T-helper 2 cell (primary cell): ENCODE data around the gene LRRC2.
"Not testable (repeated sequence)": the region's sequence is repeated elsewhere in the genome, so short reads cannot be mapped to it uniquely, and the experiment has no call there.

Experiments used
- DNase-seq, 5 experiments: peaks; one replicate each; pipeline versions ENCODE4 v3.0.0 to v3.0.0-alpha.2; 2012 to 2022

LRRC2 gene

DNA sequence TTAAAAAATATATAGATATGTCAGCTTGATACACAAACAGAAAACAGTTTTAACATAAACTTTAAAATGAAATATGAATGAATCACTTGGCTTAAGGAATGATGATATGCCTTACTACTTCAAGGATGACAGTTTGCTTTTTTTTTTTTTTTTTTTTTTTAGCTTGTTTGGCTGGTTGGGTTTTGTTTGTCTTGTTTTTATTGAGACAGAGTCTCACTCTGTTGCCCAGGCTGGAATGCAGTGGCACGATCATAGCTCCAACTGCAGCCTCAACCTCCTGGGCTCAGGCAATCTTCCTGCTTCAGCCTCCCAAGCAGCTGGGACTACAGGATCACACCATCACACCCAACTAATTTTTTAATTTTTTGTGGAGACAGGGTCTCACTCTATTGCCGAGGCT lies 14.5 kb downstream of the LRRC2 start:
- no peak for DNase-seq

DNA sequence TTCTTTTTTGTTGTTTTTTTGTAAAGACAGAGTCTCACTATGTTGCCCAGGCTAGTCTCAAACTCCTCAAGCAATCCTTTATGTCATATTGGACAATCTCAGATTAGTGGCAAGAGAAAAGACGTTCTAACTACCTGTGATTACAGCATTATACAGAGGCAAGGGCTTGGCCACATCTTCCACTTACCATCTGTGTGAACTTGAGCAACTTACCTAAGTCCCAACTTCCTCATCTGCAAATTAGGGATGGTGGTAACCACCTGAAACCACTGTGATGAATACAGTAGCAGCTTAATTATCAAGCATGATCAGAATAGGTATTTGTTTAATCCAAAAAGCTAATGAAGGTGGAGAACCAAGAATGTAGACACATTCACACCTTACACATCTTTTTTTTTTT lies 16.1 kb downstream of the LRRC2 start:
- DNase-seq = no peak

DNA sequence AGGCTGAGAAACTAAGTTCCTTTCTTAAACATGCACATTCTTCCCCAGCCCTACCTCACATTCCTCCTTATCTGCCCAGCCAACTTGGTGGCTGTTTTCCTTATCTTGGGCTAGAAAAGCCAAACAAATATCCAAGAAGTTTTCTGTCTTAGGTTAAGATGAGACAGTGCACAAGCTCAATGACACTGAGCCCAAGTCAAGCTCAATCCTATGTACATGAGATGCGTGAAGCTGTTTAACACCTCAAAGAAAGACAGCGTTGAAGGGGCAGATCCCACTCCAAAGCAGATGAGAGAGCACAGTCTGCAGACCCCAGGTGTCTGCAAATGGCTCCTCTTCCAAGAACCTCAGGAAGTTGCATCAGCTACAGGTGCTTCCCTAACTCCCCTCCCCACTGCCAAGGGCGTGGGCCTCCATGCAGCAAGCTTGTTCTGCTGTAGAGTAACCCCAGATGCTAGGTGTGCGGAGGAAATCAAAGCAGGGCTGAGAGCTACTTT lies 16.6 kb downstream of the LRRC2 start:
- DNase-seq = no peak

GRCh38 chr3:46548611-46549010 lies 17.5 kb downstream of the LRRC2 start:
- DNase-seq = not testable (repeated sequence)

- DNase-seq = no peak
Measured at GRCh38 chr3:46546896-46547440, 19.1 kb downstream of the LRRC2 start.

- peak in 1 of 5 experiments; percentile 22 for DNase-seq
Measured at GRCh38 chr3:46545818-46546630, 20.1 kb downstream of the LRRC2 start.

- DNase-seq = no peak
Measured at GRCh38 chr3:46544771-46545503, 21.2 kb downstream of the LRRC2 start.

DNA sequence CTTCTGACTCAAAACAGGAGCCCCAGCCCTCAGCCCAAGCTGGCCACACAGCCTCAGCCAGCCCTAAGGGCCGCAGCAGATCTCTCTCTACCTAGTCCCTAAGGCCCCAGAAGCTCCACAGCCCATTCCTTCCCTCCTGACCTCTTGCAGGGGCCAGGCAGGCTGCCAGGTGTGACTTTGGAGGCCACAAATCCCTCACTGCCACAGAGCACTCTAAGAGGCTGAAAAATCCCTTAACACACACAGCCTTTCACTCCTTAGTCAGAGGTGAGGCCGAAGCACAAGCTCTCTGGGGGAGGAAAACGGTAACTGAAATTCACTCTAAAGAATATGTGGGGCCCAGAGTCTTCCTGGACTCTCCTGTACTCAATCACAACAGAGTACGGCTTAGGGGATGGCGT lies 23.3 kb downstream of the LRRC2 start:
- DNase-seq = no peak

GRCh38 chr3:46542344-46542743 lies 23.8 kb downstream of the LRRC2 start:
- no peak for DNase-seq

GRCh38 chr3:46541835-46542234 lies 24.3 kb downstream of the LRRC2 start:
- no peak for DNase-seq

GRCh38 chr3:46540550-46540949 lies 25.6 kb downstream of the LRRC2 start:
- no peak for DNase-seq

- no peak for DNase-seq
Measured at GRCh38 chr3:46539443-46540005, 26.6 kb downstream of the LRRC2 start.

GRCh38 chr3:46538803-46539442 lies 27.2 kb downstream of the LRRC2 start:
- DNase-seq = peak; percentile 38 to 95 (median 71)

GRCh38 chr3:46538425-46538802 lies 27.7 kb downstream of the LRRC2 start:
- DNase-seq = not testable (repeated sequence)

GRCh38 chr3:46537779-46538178 lies 28.3 kb downstream of the LRRC2 start:
- DNase-seq = no peak

DNA sequence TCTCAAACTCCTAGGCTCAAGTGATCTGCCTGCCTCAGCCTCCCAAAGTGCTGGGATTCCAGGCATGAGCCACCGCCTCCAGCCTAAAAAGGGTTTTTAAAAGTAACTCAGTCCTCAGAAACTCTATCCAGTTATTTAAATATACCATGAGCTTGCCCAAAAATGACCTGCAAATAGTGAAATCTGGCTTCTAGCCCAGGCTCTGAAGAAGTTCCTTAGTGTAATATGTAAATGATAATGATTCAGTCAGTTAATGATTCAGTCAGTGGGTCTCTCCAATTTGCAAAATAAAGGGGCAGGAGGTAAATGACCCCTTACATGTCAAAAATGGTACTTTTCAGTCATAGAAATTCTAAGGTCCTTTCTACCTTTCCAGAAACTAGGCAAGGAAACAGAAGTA lies 28.8 kb downstream of the LRRC2 start:
- DNase-seq = no peak

GRCh38 chr3:46536758-46537157 lies 29.3 kb downstream of the LRRC2 start:
- no peak for DNase-seq

DNA sequence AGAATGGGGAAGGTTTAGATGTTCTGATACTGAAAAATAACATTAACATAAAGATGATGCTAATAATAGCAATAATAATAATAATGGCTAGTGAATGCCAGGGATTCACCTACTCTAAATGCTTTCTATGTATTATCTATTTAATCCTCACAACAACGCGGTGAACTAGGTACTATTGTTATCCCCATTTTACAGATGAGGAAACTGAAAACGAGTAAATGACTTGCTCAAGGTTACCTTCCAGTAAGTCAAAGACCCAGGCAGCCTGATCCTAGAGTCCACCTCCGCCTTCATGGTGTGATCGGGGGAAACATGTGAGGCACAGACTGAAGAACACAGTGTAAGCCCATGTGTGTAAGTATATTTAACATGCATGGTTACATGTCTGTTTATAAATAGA lies 30.4 kb downstream of the LRRC2 start:
- DNase-seq = no peak

DNA sequence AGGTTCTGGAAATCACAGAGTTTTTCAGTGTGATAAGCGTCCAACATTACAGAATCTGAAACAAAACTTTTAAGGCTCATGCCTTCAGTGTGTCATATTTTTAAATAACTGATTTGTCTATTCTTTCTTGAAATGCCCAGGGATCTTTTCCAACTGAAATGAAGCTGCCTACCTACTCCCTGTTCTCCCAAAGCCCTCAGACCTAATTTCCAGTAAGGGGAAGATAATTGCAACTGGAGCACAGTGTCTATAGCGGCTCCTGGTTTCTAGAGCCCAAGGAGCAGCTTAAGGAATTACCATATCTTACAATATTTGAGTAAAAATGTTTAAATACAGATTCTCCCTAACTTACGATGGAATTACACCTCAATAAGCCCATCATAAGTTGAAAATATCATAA lies 33.0 kb downstream of the LRRC2 start:
- DNase-seq = no peak

DNA sequence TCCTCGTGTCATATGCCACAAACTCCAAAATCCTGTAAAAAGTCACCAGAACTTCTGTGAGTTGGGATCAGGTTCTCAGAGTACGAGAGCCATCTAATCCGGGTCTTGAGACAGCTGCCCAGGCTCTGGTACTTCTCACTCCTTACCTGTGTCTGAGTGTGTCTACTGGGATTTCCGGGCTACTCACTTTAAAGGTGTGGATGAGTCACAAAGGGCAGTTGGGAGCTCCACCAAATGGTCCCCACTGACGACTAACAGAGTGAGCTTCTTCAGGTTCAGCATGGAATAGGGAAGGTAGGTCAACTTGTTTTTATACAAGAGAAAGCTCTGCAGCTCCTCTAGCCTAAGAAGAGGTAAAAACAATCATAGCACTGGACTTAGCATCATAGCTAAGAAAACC lies 38.9 kb downstream of the LRRC2 start:
- no peak for DNase-seq

DNA sequence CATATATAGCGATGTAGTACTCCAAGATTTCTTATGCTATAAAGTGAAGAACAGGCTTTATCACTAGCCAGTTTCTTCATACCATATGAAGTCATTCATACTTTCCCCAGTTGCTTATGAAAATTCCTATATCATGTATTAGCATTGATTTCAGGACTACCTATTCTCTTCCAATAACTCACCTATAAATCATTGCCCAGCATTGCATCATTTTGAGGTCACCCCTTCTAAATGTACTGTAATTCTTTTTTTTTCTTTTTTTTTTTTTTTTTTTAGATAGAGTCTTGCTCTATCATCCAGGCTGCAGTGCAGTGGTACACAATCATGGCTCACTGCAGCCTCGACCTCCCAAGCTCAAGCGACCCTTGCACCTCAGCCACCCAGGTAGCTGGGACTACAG lies 41.3 kb downstream of the LRRC2 start:
- no peak for DNase-seq

DNA sequence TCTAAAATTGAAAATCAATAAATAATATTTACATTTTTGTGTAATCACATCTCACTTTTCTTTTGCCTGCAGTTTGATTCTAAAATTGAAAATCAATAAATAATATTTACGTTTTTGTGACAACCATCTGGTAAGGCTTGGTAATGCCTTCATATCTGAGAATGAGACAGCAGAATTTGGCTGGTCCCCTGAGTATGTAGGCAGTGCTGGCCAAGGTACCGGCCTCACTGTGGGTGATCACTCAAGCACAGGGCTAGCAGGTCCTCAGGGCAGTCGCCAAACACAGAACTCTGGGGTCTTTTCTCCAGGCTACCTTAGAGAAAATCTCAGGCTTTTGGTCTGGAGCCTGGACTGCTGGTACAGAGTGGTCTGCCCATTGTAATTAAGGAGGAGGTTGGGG lies 42.1 kb downstream of the LRRC2 start:
- no peak for DNase-seq

DNA sequence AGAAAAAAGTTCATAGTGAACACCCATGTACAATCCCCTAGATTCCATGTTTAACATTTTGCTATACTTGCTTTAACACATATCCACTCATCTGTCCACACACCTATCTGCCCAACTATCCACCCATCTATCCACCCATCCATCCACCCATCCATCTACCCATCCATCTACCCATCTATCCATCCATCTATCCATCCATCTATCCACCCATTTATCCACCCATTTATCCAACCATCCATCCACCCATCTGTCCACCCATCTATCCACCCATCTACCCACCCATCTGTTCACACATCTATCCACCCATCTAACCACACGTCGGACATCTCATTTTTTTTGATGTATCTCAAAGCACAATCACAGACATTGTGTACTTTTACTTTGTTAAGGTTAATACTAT lies 42.5 kb downstream of the LRRC2 start:
- DNase-seq = no peak
